Measurements from ENCODE around the gene CMYA5.

- TF ChIP-seq CTCF (IDR thresholded peaks at IDR 0.05; ENCODE audit: poor library complexity) (no peak), EZH2 (IDR thresholded peaks at IDR 0.05; ENCODE audit: borderline replicate concordance) (no peak), EZH2phosphoT487 (IDR thresholded peaks at IDR 0.05; ENCODE audit: low read depth, severe bottlenecking, unreplicated experiment) (no peak)
Measured at GRCh38 chr5:79694183-79694582, 4.5 kb downstream of the CMYA5 start.
